Neural cell (in vitro differentiated cells): Measurements from ENCODE around the gene TBR1.

ENCODE experiments used
- EZH2 ChIP-seq: fragments of 200-600, 300-800 bp; shearing (Covaris generic), sonication (generic); IDR thresholded peaks from 2 replicates; pipeline ENCODE4 v1.6.1; 2014; ENCODE audit warnings: antibody characterized with exemption, low read length, borderline replicate concordance, mild to moderate bottlenecking; ENCODE audit not compliant: insufficient read depth, poor library complexity, severe bottlenecking
- POLR2AphosphoS5 ChIP-seq: IDR thresholded peaks from 2 replicates; pipeline ENCODE4 v1.6.1; 2012
- SMC3 ChIP-seq: fragments of 450-650 bp; conservative IDR thresholded peaks from 2 replicates; pipeline ENCODE4 v1.6.1; 2014; ENCODE audit warnings: antibody characterized with exemption, mild to moderate bottlenecking, moderate library complexity; ENCODE audit not compliant: poor library complexity
- TAF1 ChIP-seq: IDR thresholded peaks from 2 replicates; pipeline ENCODE4 v1.6.1; 2012; ENCODE audit warnings: low read depth
- TF ChIP-seq, protein P1 (sequence below): IDR thresholded peaks from 2 replicates; pipeline ENCODE4 v1.6.1; 2012; ENCODE audit warnings: borderline replicate concordance
- TF ChIP-seq, protein P2 (sequence below): fragments of 450-650 bp; IDR thresholded peaks from 2 replicates; pipeline ENCODE4 v1.5.1; 2014; ENCODE audit warnings: antibody characterized with exemption, mild to moderate bottlenecking, moderate library complexity; ENCODE audit not compliant: poor library complexity, severe bottlenecking

DNA sequence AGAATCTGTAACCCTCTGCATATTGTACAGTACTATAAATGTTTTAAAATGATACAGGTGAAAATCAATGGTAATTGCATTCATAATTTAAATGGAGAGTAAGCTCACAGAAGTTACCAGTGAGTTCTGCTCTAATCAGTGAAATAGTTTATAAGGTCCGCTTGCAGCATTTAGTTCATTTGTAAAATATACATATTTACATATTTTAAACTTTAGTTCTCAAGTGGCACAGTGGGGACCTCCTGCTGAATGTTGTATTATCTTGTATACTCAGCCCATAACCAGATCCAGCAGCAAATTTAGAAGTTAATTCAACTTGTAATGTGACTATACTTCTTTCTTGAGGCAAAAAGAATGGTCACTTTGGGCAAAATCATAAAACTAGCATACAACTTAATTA is 41.7 kb upstream of the TBR1 start:
- TF ChIP-seq SMC3 = no peak
- no peak for TF ChIP-seq TAF1
- TF ChIP-seq EZH2 = no peak
- TF ChIP-seq, protein P1, sequence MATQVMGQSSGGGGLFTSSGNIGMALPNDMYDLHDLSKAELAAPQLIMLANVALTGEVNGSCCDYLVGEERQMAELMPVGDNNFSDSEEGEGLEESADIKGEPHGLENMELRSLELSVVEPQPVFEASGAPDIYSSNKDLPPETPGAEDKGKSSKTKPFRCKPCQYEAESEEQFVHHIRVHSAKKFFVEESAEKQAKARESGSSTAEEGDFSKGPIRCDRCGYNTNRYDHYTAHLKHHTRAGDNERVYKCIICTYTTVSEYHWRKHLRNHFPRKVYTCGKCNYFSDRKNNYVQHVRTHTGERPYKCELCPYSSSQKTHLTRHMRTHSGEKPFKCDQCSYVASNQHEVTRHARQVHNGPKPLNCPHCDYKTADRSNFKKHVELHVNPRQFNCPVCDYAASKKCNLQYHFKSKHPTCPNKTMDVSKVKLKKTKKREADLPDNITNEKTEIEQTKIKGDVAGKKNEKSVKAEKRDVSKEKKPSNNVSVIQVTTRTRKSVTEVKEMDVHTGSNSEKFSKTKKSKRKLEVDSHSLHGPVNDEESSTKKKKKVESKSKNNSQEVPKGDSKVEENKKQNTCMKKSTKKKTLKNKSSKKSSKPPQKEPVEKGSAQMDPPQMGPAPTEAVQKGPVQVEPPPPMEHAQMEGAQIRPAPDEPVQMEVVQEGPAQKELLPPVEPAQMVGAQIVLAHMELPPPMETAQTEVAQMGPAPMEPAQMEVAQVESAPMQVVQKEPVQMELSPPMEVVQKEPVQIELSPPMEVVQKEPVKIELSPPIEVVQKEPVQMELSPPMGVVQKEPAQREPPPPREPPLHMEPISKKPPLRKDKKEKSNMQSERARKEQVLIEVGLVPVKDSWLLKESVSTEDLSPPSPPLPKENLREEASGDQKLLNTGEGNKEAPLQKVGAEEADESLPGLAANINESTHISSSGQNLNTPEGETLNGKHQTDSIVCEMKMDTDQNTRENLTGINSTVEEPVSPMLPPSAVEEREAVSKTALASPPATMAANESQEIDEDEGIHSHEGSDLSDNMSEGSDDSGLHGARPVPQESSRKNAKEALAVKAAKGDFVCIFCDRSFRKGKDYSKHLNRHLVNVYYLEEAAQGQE = no peak
- TF ChIP-seq, protein P2, sequence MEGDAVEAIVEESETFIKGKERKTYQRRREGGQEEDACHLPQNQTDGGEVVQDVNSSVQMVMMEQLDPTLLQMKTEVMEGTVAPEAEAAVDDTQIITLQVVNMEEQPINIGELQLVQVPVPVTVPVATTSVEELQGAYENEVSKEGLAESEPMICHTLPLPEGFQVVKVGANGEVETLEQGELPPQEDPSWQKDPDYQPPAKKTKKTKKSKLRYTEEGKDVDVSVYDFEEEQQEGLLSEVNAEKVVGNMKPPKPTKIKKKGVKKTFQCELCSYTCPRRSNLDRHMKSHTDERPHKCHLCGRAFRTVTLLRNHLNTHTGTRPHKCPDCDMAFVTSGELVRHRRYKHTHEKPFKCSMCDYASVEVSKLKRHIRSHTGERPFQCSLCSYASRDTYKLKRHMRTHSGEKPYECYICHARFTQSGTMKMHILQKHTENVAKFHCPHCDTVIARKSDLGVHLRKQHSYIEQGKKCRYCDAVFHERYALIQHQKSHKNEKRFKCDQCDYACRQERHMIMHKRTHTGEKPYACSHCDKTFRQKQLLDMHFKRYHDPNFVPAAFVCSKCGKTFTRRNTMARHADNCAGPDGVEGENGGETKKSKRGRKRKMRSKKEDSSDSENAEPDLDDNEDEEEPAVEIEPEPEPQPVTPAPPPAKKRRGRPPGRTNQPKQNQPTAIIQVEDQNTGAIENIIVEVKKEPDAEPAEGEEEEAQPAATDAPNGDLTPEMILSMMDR = no peak
- TF ChIP-seq POLR2AphosphoS5 = no peak
